Daoy (cell line): ENCODE results near the gene TNFRSF19. TPM values are rescaled to one million over a fixed set of nuclear protein-coding genes. Genes with fewer than 3 reads are reported as not detected.
"Not testable (repeated sequence)": the region's sequence is repeated elsewhere in the genome, so short reads cannot be mapped to it uniquely, and the experiment has no call there.

Source experiments
- DNase-seq: peaks from one replicate; pipeline ENCODE4 v3.0.0-alpha.2; 2015; ENCODE audit warnings: low read depth
- total RNA-seq: library from RNA; depleted of rRNA; stranded (reverse); fragments of >200 nt; shearing (Covaris generic); gene quantifications from 2 replicates; pipeline ENCODE4 v1.2.3, GENCODE V29; 2014; rRNA removed

The TNFRSF19 gene
- total RNA-seq: 4.1 and 4.2 TPM in 2 replicates

GRCh38 chr13:23570099-23570920 is at the start of gene TNFRSF19:
TNFRSF19 (plus strand) TSS chr13:23570412; CDS start chr13:23590184, 19,772 bp downstream.
- peak; percentile 74 for DNase-seq

GRCh38 chr13:23529926-23530325 is 40.3 kb upstream of the TNFRSF19 start:
- not testable (repeated sequence) for DNase-seq

GRCh38 chr13:23531446-23531845 is 38.8 kb upstream of the TNFRSF19 start:
- no peak for DNase-seq

DNA sequence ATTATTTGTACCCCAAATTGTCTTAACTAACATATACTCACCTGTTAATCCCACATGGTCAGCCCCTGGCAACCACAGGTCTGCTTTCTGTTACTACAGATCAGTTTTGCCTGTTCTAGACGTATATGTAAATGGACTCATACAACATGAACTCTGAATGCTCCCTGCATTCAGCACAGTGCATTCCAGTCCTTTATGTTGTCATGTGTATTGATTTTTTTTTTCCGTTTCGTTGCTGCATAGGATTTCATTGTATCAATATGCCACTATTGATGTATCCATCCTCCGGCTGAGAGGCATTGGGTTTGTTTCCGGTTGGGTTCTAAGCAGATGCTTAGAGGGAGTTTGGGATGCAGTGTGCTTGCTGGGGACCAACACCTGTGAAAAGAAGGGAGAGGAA is 36.1 kb upstream of the TNFRSF19 start:
- no peak for DNase-seq

- no peak for DNase-seq
These were observed 28.9 kb upstream of the TNFRSF19 start for GRCh38 chr13:23541221-23541824.

DNA sequence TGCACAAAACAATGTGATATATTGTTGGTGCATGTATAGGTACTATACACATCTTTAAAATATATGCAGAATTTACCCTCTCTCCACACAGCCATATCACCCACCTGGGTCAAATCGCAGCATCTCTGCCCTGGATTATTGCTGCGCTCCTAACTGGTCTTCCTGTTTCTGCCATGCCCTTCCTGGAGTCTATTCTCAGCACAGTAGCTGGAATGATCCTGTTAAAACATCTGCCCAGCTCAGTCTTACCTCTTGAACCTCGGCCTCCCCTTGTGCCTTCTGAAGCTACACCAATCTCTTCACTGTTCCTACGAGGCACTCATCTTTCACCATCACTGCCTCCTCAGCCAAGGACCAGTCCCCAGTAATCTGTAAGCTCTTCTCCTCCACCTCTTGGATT is 25.5 kb upstream of the TNFRSF19 start:
- no peak for DNase-seq

- DNase-seq: peak; percentile 20
These were observed 23.1 kb upstream of the TNFRSF19 start for GRCh38 chr13:23547000-23547590.

DNA sequence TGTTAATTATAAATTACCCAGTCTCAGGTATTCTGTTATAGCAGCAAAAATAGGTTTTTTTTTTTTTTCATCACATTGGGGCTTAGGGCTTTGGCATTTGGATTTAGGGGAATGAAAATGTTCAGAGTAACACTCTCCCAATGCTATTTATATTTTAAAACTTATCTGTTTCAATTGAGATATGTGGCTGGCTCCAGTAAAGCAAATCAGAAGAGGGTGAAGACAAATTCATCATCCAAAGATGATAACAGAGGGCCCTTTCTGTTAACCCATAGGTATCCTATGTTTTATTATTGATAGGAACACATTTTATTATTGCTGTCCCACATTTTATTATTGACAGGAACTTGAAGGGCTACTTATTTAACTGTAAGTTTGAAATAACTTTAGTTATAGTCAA is 20.5 kb upstream of the TNFRSF19 start:
- DNase-seq: no peak

DNA sequence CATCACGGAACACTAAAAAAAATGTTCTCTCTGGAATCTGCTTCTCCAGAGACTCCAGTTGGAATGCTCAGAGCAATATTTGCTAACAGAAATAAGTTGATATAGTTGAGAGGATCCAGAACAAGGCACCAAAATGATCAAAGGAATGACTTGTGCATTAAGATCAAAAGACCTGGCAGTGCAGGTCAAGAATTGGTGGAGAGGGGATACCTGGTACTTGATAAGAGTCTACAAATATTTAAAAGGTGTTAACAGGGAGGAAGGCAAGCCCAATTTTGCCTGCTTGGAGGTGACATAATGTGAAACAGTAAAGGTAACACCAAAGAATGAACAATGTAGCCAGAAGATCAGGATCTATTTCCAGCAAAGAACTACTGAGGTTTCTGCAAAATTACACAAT is 20.0 kb upstream of the TNFRSF19 start:
- DNase-seq: no peak

DNA sequence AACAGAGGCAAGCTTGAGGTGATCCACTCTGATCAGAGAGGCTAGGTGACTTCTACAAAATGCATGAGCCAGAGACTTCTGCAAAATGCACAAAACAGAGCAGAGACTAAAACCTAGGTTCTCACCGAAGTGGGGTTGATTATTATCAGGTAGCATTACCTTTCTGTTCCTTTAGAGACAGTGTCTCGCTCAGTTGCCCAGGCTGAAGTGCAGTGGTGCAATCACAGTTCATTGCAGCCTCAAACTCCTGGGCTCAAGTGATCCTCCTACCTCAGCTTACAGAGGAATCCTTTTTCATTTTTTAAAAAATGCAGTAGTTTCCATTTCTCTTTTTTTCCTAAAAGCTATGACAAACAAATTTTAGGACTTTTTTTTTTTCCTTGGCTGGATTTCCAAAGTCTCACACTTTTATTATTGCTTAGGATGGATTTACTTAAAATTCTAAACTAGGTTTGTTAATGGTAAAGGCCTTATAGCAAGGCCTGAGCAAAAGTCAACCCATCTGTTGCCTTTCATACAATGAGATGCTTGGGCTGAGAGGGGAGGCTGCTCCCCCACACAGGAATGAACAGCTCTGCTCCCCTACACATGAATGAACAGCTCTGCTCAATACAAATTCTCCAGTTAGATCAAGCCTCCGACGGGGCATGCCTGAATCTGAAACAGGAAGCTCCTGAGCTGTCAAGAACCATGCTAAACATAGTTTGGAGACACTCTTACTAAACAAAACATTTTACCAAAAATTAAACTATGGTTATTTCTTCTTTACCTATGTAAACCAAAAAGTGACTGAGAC is 18.8 kb upstream of the TNFRSF19 start:
- no peak for DNase-seq

GRCh38 chr13:23552171-23552570 is 18.0 kb upstream of the TNFRSF19 start:
- no peak for DNase-seq

GRCh38 chr13:23552661-23553060 is 17.6 kb upstream of the TNFRSF19 start:
- DNase-seq: no peak

- DNase-seq: peak; percentile 32
These were observed 16.2 kb upstream of the TNFRSF19 start for GRCh38 chr13:23554000-23554399.

DNA sequence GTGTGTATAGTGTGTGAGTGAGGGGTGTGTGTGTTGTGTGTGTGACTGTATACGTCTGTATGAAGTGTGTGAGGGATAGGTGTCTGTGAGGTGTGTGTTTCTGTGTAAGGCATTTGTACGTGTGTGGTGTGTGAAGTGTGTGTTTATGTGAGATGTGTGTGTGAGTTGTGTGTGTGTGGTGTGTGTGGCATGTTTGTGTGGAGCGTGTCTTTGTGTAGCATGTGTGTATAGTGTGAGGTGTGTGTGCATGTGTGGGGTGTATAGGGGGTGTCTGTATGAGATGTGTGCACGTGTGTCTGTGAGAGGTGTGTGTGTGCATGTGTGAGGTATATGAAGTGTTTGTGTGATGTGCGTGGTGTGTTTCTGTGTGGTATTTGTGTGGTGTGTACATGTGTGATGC is 13.2 kb upstream of the TNFRSF19 start:
- no peak for DNase-seq

- DNase-seq: no peak
These were observed 12.5 kb upstream of the TNFRSF19 start for GRCh38 chr13:23557733-23558132.

- DNase-seq: peak; percentile 74
These were observed 11.3 kb upstream of the TNFRSF19 start for GRCh38 chr13:23558675-23559536.

DNA sequence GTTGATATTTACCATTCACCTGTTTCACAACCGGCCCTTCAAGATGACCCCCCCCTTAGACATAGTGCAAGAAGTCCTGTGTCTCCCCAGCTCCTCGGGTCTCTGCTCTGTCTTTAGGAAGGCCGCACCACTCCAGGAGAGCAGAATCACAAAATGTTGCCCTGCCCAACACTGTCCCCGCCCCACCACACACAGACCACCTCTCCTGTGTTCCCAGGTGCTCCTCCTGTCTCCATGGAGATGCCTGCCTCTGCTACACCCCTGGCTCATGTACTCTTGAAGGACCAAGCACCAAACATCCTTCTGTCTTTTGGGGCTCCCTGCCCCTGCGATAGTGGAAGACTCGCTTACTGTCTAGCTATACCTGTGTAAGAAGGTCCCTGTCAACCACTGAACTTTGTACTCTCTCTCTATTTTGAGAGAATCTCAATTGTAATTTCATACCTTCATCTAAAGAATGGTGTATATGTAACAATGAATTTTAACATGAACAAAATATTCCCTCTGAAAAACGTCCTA is 9.6 kb upstream of the TNFRSF19 start:
- DNase-seq: no peak

GRCh38 chr13:23561261-23561660 is 9.0 kb upstream of the TNFRSF19 start:
- DNase-seq: no peak

GRCh38 chr13:23563085-23563845 is 6.9 kb upstream of the TNFRSF19 start:
- no peak for DNase-seq

DNA sequence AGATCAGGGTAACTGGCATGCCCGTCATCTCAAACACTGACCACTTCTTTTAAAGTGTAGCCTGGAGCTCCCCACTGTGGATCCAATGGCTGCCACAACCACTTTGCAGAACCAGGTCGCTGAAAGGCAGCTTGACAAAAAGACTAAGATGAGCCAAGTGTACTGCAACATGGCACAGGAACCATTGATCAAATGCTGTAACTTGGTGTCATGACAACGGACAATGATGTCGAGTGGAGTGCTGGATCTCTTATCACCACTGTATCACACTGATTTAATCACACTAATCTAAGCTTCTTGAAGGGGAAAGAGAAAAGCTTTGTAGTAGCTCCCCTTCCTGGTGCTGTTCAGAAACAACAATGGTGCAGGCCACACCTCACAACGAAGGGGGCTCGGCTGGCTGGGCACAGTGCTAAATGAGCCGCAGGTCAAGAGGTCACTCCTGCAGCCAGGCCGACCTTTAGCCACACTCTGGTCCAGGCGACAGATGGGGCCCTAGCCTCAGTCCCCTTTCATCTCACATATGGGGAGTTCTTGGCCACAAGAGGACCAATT is 2.2 kb upstream of the TNFRSF19 start:
- DNase-seq: no peak
